Measurements from ENCODE around the gene RAB44. TPM values are rescaled to one million over a fixed set of nuclear protein-coding genes. Genes with fewer than 3 reads are reported as not detected.

Gene RAB44
- total RNA-seq, 1 donor from 2014 or later, result under 0.01 TPM

- DNase-seq (ENCODE audit: low read depth), result no peak
- no peak for FAIRE-seq
Measured at GRCh38 chr6:36715469-36715868, 17.8 kb downstream of the RAB44 start.

DNA sequence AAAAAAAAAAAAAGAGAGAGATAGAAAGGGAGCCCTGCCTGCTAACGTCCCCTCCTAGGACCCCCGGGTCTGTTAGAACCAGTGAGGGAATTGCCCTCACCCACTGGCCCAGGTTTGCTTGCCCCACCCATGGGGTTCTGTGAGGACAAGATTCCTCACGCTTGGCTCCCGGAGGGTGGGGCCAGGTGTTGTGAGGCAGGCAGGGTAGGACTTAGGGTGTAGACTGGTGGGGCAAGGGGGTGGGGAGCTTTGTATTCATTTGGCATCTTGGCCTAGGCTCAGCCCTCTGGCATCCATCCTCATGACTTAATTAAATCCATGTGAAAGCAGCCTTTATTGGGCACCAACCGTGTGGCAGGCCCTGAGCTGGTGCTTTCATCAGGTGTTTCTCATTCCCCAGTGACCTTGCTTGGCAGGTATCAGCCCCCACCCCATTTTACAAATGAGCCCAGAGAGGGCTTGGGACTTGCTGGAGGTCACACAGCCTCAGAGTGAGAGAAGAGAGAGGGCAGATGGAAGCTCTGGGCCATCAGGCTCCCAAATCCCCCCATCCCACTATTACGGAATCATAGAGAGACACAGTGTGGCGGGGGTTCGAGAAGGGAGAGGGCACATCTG lies 19.0 kb downstream of the RAB44 start:
- no peaks in the 10 kb centered on the region for H3K27me3 ChIP-seq (ENCODE audit: control insufficient read depth, insufficient read depth, low read length)
- no peak overlapping the region for H3K4me3 ChIP-seq (ENCODE audit: low read depth, low read length)
- no peak for FAIRE-seq
- TF ChIP-seq, protein P1, sequence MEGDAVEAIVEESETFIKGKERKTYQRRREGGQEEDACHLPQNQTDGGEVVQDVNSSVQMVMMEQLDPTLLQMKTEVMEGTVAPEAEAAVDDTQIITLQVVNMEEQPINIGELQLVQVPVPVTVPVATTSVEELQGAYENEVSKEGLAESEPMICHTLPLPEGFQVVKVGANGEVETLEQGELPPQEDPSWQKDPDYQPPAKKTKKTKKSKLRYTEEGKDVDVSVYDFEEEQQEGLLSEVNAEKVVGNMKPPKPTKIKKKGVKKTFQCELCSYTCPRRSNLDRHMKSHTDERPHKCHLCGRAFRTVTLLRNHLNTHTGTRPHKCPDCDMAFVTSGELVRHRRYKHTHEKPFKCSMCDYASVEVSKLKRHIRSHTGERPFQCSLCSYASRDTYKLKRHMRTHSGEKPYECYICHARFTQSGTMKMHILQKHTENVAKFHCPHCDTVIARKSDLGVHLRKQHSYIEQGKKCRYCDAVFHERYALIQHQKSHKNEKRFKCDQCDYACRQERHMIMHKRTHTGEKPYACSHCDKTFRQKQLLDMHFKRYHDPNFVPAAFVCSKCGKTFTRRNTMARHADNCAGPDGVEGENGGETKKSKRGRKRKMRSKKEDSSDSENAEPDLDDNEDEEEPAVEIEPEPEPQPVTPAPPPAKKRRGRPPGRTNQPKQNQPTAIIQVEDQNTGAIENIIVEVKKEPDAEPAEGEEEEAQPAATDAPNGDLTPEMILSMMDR (IDR thresholded peaks at IDR 0.05; ENCODE audit: insufficient read depth, low read length, severe bottlenecking), result no peak
- peak; percentile 57 for DNase-seq (ENCODE audit: low read depth)
- H3K36me3 ChIP-seq (ENCODE audit: control insufficient read depth, insufficient read depth, low read length), result no peaks in the 10 kb centered on the region

More at GRCh38 chr6:36715469-36715868, 17.8 kb downstream of the RAB44 start:
- H3K4me3 ChIP-seq (ENCODE audit: low read depth, low read length), result no peak overlapping the region
- no peaks in the 10 kb centered on the region for H3K36me3 ChIP-seq (ENCODE audit: control insufficient read depth, insufficient read depth, low read length)
- H3K27me3 ChIP-seq (ENCODE audit: control insufficient read depth, insufficient read depth, low read length), result no peaks in the 10 kb centered on the region
- TF ChIP-seq, protein P1 (IDR thresholded peaks at IDR 0.05; ENCODE audit: insufficient read depth, low read length, severe bottlenecking), result no peak

DNA sequence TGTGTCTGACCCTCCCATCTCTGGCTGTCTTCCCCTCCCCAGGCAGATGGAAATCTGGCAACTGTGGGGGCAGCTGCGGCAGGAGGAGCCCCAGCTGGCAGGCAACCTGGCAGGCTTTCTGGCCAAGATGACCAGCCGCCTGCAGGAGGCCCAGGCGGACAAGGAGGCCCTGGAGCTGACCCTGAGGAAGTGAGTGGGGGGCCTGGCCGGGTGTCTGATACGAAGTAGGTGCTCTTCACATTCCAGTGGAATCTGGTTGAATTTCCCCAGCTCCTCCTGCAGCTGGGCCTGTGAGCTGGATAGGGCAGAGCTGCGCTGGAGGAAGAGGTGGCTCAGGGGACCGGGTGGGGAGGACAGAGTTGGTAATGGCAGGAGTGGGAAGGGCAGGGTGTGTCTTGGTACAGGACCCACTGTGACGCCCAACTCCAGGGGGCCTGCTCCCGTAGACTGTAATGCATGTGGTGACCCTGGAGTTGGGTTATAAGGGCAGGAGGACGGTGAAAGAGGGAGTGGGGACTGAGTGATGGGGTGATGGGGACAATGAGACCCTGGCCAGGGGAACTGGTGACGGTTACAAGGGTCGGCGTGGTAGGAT lies 19.7 kb downstream of the RAB44 start:
- DNase-seq (ENCODE audit: low read depth), result no peak
- FAIRE-seq, result no peak
- H3K4me3 ChIP-seq (ENCODE audit: low read depth, low read length), result no peak overlapping the region
- H3K27me3 ChIP-seq (ENCODE audit: control insufficient read depth, insufficient read depth, low read length), result no peaks in the 10 kb centered on the region
- no peaks in the 10 kb centered on the region for H3K36me3 ChIP-seq (ENCODE audit: control insufficient read depth, insufficient read depth, low read length)
- TF ChIP-seq, protein P1 (IDR thresholded peaks at IDR 0.05; ENCODE audit: insufficient read depth, low read length, severe bottlenecking), result no peak

GRCh38 chr6:36717871-36718540 lies 20.4 kb downstream of the RAB44 start:
- Histone ChIP-seq H3K4me3 (ENCODE audit: low read depth, low read length) (no peak overlapping the region), H3K27me3 (ENCODE audit: control insufficient read depth, insufficient read depth, low read length) (no peaks in the 10 kb centered on the region), H3K36me3 (ENCODE audit: control insufficient read depth, insufficient read depth, low read length) (no peaks in the 10 kb centered on the region)
- DNase-seq (ENCODE audit: low read depth), result no peak
- TF ChIP-seq, protein P1 (IDR thresholded peaks at IDR 0.05; ENCODE audit: insufficient read depth, low read length, severe bottlenecking), result no peak
- no peak for FAIRE-seq

GRCh38 chr6:36718560-36718959 lies 20.9 kb downstream of the RAB44 start:
- Histone ChIP-seq H3K27me3 (ENCODE audit: control insufficient read depth, insufficient read depth, low read length) (no peaks in the 10 kb centered on the region), H3K36me3 (ENCODE audit: control insufficient read depth, insufficient read depth, low read length) (no peaks in the 10 kb centered on the region), H3K4me3 (ENCODE audit: low read depth, low read length) (no peak overlapping the region)
- DNase-seq (ENCODE audit: low read depth) (no peak), FAIRE-seq (no peak)
- TF ChIP-seq, protein P1 (IDR thresholded peaks at IDR 0.05; ENCODE audit: insufficient read depth, low read length, severe bottlenecking), result no peak
